Fibroblast of lung (primary cell): ENCODE measurements around the gene MYOM3. TPM values are rescaled to one million over a fixed set of nuclear protein-coding genes. Genes with fewer than 3 reads are reported as not detected.
"Not testable (repeated sequence)": the region's sequence is repeated elsewhere in the genome, so short reads cannot be mapped to it uniquely, and the experiment has no call there.

ENCODE experiments used
- DNase-seq, 2 donors: peaks; one replicate each; pipeline versions ENCODE4 v3.0.0 to v3.0.0-alpha.2; 2010; ENCODE audit warnings: low read depth in 2 of 2
- H2AFZ ChIP-seq: 2 replicates; pipeline ENCODE4 v1.5.1; 2012; ENCODE audit warnings: low read length, control low read depth, inconsistent platforms
- H3K27ac ChIP-seq: 2 replicates; pipeline ENCODE4 v1.5.1; 2011; ENCODE audit warnings: low read length, control low read depth; ENCODE audit not compliant: insufficient read depth
- H3K27me3 ChIP-seq: 2 replicates; pipeline ENCODE4 v1.5.1; 2011; ENCODE audit warnings: mild to moderate bottlenecking, low read length; ENCODE audit not compliant: control insufficient read depth, insufficient read depth
- H3K36me3 ChIP-seq: 2 replicates; pipeline ENCODE4 v1.5.1; 2011; ENCODE audit warnings: low read length; ENCODE audit not compliant: control insufficient read depth, insufficient read depth
- H3K4me1 ChIP-seq: 2 replicates; pipeline ENCODE4 v1.5.1; 2011; ENCODE audit warnings: low read length; ENCODE audit not compliant: control insufficient read depth, insufficient read depth; ENCODE audit errors: extremely low read depth
- H3K4me2 ChIP-seq: 2 replicates; pipeline ENCODE4 v1.5.1; 2011; ENCODE audit warnings: low read length, control low read depth; ENCODE audit not compliant: insufficient read depth; ENCODE audit errors: extremely low read depth
- H3K4me3 ChIP-seq, 4 experiments: fragments of 200-600 bp in 1 of 4; sonication (generic) in 1 of 4; replicated peaks in 1 of 4; 2 replicates each; pipeline ENCODE4 v1.5.1; 2011 to 2016; ENCODE audit warnings: low read length in 4 of 4, low read depth in 3 of 4, mild to moderate bottlenecking in 3 of 4, control low read depth in 2 of 4, inconsistent platforms in 1 of 4, mixed read lengths in 1 of 4; ENCODE audit not compliant: insufficient read depth in 1 of 4; ENCODE audit errors: control extremely low read depth in 1 of 4
- H3K79me2 ChIP-seq: 2 replicates; pipeline ENCODE4 v1.5.1; 2012; ENCODE audit warnings: mild to moderate bottlenecking, low read length, inconsistent platforms; ENCODE audit not compliant: control insufficient read depth, insufficient read depth
- H3K9ac ChIP-seq: 2 replicates; pipeline ENCODE4 v1.5.1; 2011; ENCODE audit warnings: mild to moderate bottlenecking, low read length, control low read depth; ENCODE audit not compliant: insufficient read depth
- H3K9me3 ChIP-seq: 2 replicates; pipeline ENCODE4 v1.5.1; 2012; ENCODE audit warnings: low read depth, low read length; ENCODE audit not compliant: control insufficient read depth, insufficient read depth
- H4K20me1 ChIP-seq: 2 replicates; pipeline ENCODE4 v1.5.1; 2011; ENCODE audit warnings: low read length; ENCODE audit not compliant: control insufficient read depth, insufficient read depth; ENCODE audit errors: extremely low read depth
- EZH2 ChIP-seq: IDR thresholded peaks from 2 replicates; pipeline ENCODE4 v1.5.1; 2012; ENCODE audit warnings: low read length, control low read depth, mild to moderate bottlenecking; ENCODE audit errors: missing control alignments
- polyA plus RNA-seq, 2 donors: library from polyadenylated mRNA; depleted of rRNA in 1 of 2; stranded (reverse) in 1 of 2; unstranded in 1 of 2; fragments of >200 nt; gene quantifications; 2 replicates each; pipeline ENCODE4 v1.2.1, GENCODE V29; 2011 to 2012; ENCODE audit warnings: missing spikeins in 1 of 2
- total RNA-seq: library from RNA; depleted of rRNA; stranded (reverse); fragments of >200 nt; gene quantifications from 2 replicates; pipeline ENCODE4 v1.2.1, GENCODE V29; 2014
- TF ChIP-seq, protein P1 (sequence below), 2 donors: IDR thresholded peaks in 1 of 2; conservative IDR thresholded peaks in 1 of 2; 1 replicate in 1 of 2; 2 replicates in 1 of 2; pipeline ENCODE4 v1.5.1; 2011 to 2012; ENCODE audit warnings: low read length in 2 of 2, control low read depth in 1 of 2, inconsistent platforms in 1 of 2, low read depth in 1 of 2, mild to moderate bottlenecking in 1 of 2

MYOM3 gene
- total and polyA plus RNA-seq, 2 donors (not counting 1 experiment from before 2014, with no cell fraction given), result not detected

DNA sequence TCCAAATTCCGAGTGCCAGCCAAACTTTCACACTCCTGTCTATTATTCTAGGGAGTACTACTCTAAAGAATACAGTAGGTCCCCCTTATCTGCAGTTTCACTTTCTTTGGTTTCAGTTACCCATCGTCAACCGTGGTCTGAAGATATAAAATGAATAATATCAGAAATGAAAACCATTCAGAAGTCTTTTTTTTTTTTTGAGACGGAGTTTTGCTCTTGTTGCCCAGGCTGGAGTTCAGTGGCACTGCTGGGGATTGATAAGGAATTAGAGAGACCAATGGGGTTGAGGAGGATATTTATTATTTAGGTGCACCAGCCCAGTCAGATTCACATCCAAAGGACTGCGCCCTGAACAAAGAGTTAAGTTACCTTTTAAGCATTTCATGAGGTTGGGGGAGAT is 79.0 kb downstream of the MYOM3 start:
- Histone ChIP-seq H3K4me3 (no peak overlapping the region), H4K20me1 (no peaks in the 10 kb centered on the region), H3K9me3 (no peaks in the 10 kb centered on the region), H2AFZ (no peak overlapping the region), H3K27ac (no peak overlapping the region), H3K36me3 (no peaks in the 10 kb centered on the region), H3K79me2 (no peaks in the 10 kb centered on the region), H3K4me1 (no peaks in the 10 kb centered on the region), H3K27me3 (peaks cover 2% of the 10 kb centered on the region), H3K9ac (no peak overlapping the region), H3K4me2 (no peak overlapping the region)
- no peak for DNase-seq
- no peak for TF ChIP-seq EZH2
- TF ChIP-seq, protein P1, sequence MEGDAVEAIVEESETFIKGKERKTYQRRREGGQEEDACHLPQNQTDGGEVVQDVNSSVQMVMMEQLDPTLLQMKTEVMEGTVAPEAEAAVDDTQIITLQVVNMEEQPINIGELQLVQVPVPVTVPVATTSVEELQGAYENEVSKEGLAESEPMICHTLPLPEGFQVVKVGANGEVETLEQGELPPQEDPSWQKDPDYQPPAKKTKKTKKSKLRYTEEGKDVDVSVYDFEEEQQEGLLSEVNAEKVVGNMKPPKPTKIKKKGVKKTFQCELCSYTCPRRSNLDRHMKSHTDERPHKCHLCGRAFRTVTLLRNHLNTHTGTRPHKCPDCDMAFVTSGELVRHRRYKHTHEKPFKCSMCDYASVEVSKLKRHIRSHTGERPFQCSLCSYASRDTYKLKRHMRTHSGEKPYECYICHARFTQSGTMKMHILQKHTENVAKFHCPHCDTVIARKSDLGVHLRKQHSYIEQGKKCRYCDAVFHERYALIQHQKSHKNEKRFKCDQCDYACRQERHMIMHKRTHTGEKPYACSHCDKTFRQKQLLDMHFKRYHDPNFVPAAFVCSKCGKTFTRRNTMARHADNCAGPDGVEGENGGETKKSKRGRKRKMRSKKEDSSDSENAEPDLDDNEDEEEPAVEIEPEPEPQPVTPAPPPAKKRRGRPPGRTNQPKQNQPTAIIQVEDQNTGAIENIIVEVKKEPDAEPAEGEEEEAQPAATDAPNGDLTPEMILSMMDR (conservative IDR thresholded peaks at IDR 0.05 in 1 of 2, IDR thresholded peaks at IDR 0.05 in 1 of 2; ENCODE audit: low read depth in 1 of 2, low read length in 2 of 2), result no peak

DNA sequence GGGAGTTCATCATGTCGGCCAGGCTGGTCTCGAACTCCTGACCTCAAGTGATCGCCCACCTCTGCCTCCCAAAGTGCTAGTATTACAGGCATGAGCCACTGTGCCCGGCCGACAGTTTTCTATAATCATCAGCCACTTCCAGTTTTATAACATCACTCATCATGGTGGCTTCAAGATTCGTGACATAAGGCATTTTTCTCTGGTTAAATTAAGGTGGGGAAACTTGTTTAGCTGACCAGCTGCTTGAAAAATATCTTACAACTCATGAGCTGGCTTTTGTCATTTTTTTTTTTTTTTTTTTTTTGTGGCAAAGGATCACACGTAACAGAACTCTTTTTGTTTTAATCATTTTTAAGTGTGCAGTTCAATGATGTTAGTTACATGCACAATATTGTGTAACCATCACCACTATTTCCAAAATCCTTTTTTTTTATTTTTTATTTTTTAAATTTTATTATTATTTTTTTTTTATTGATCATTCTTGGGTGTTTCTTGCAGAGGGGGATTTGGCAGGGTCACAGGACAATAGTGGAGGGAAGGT is 80.9 kb downstream of the MYOM3 start:
- H3K27me3 ChIP-seq, H3K9me3 ChIP-seq, H3K27ac ChIP-seq, DNase-seq, H3K4me1 ChIP-seq, H3K4me2 ChIP-seq, H3K36me3 ChIP-seq, H3K4me3 ChIP-seq, H3K79me2 ChIP-seq, H2AFZ ChIP-seq, H3K9ac ChIP-seq, H4K20me1 ChIP-seq: not testable (repeated sequence)

DNA sequence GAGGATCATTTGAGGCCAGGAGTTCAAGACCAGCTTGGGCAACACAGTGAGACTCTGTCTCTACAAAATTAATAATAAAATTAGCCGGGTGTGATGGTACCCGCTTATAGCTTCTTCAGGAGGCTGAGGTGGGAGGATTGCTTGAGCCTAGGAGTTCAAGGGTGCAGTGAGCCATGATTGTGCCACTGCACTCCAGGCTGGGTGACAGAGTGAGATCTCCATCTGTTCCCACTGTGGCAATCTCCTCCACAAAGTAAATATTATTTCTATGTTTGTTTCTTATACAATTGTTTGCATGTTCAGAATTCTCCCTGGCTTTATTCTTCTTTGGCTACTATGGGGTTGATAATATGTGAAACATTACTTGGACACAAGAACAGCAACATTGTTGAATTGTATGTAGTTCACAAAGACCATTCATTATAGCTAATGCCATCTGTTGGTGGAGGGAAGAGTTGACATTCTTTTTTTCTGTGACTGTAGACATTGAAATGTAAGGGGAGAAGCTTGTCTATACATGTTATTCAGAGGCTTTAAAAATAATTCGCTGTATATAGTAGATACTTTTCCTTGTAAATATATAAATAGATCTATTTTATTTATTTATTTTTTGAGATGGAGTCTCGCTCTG is 84.0 kb downstream of the MYOM3 start:
- Histone ChIP-seq H4K20me1 (no peaks in the 10 kb centered on the region), H3K36me3 (no peaks in the 10 kb centered on the region), H2AFZ (no peak overlapping the region), H3K79me2 (no peaks in the 10 kb centered on the region), H3K4me1 (peaks cover under 1% of the 10 kb centered on the region), H3K9ac (no peak overlapping the region), H3K27ac (no peak overlapping the region), H3K27me3 (no peaks in the 10 kb centered on the region), H3K9me3 (no peaks in the 10 kb centered on the region), H3K4me3 (no peak overlapping the region), H3K4me2 (no peak overlapping the region)
- no peak for TF ChIP-seq EZH2
- TF ChIP-seq, protein P1 (conservative IDR thresholded peaks at IDR 0.05 in 1 of 2, IDR thresholded peaks at IDR 0.05 in 1 of 2; ENCODE audit: low read depth in 1 of 2, low read length in 2 of 2), result peak; percentile 41 to 72
- peak; percentile 52 to 83 for DNase-seq
